ENCODE data around the gene CBX8. TPM values are rescaled to one million over a fixed set of nuclear protein-coding genes. Genes with fewer than 3 reads are reported as not detected.

Gene CBX8
- total RNA-seq, 1 experiment from 2014 or later = 36.6 TPM

GRCh38 chr17:79801156-79802038 lies 4.5 kb upstream of the CBX8 start:
- CTCF ChIA-PET = interaction anchor here (0.6 to 1.7 kb wide), 9 partner anchors 9 to 122 kb away, joined by 3 to 8 read pairs (median 4); partner anchors contain the start of gene CBX4
- H3K36me3 Mint-ChIP-seq (ENCODE audit: insufficient read depth, unreplicated experiment) = peaks cover 22% of the 10 kb centered on the region
- H3K4me1 Mint-ChIP-seq (ENCODE audit: low read depth, unreplicated experiment) = peaks cover 23% of the 10 kb centered on the region
- H3K4me3 ChIP-seq (ENCODE audit: low read depth, low read length) = peak overlapping the region; percentile 60
- POLR2A ChIA-PET = interaction anchor here (0.7 to 1.3 kb wide), 8 partner anchors 9 to 192 kb away, joined by 3 to 7 read pairs (median 4); partner anchors contain the start of gene CBX2
- H3K4me3 Mint-ChIP-seq (ENCODE audit: unreplicated experiment) = peak overlapping the region; percentile 75
- intact Hi-C loops (cut with micrococcal nuclease; ENCODE audit: unreplicated experiment) = loop anchor here (5.0 kb wide), 1 partner anchor 36 kb away; the partner anchor contains the start of gene CBX4
- no peaks in the 10 kb centered on the region for H3K27me3 ChIP-seq (replicated peaks; ENCODE audit: control insufficient read depth, insufficient read depth, low read length)
- peak; percentile 70 to 77 for DNase-seq
- no TSS peak for BruUV-seq (replicated peaks)
- no peaks in the 10 kb centered on the region for H3K27me3 Mint-ChIP-seq (ENCODE audit: insufficient read depth, unreplicated experiment)
- no peaks in the 10 kb centered on the region for H3K36me3 ChIP-seq (ENCODE audit: control insufficient read depth, insufficient read depth, low read length)
- H3K4me1 ChIP-seq = peaks cover 33% of the 10 kb centered on the region
- H3K9me3 Mint-ChIP-seq (ENCODE audit: unreplicated experiment) = no peaks in the 10 kb centered on the region
- peak overlapping the region; percentile 73 for H3K27ac Mint-ChIP-seq (ENCODE audit: unreplicated experiment)
- H3K9me3 ChIP-seq = no peaks in the 10 kb centered on the region
- TF ChIP-seq CTCF (IDR thresholded peaks at IDR 0.05; ENCODE audit: insufficient read depth in 1 of 2, low read depth in 1 of 2, low read length in 1 of 2, severe bottlenecking in 1 of 2, unreplicated experiment in 1 of 2) = peak in 1 of 2 experiments; percentile 7

- Mint-ChIP-seq H3K36me3 (ENCODE audit: insufficient read depth, unreplicated experiment) (peaks cover 28% of the 10 kb centered on the region), H3K9me3 (ENCODE audit: unreplicated experiment) (no peaks in the 10 kb centered on the region), H3K4me3 (ENCODE audit: unreplicated experiment) (peak overlapping the region; percentile 75), H3K27ac (ENCODE audit: unreplicated experiment) (peak overlapping the region; percentile 73), H3K27me3 (ENCODE audit: insufficient read depth, unreplicated experiment) (no peaks in the 10 kb centered on the region), H3K4me1 (ENCODE audit: low read depth, unreplicated experiment) (peaks cover 23% of the 10 kb centered on the region)
- DNase-seq = peak; percentile 65 to 69
- Histone ChIP-seq H3K36me3 (ENCODE audit: control insufficient read depth, insufficient read depth, low read length) (no peaks in the 10 kb centered on the region), H3K4me1 (peaks cover 38% of the 10 kb centered on the region), H3K9me3 (no peaks in the 10 kb centered on the region), H3K27me3 (replicated peaks; ENCODE audit: control insufficient read depth, insufficient read depth, low read length) (no peaks in the 10 kb centered on the region), H3K4me3 (ENCODE audit: low read depth, low read length) (peak overlapping the region; percentile 60)
- ChIA-PET POLR2A (interaction anchor here (1.2 to 1.3 kb wide), 4 partner anchors 10 to 193 kb away, joined by 4 to 7 read pairs (median 6); no protein-coding TSS in a partner anchor), CTCF (interaction anchor here (0.6 to 1.7 kb wide), 7 partner anchors 10 to 78 kb away, joined by 4 to 8 read pairs (median 4); no protein-coding TSS in a partner anchor)
- BruUV-seq (replicated peaks) = no TSS peak
- intact Hi-C loops (cut with micrococcal nuclease; ENCODE audit: unreplicated experiment) = loop anchor here (1.0 to 5.0 kb wide), 2 partner anchors 37 to 54 kb away; partner anchors contain the start of gene CBX4
- peak in 1 of 2 experiments; percentile 0 for TF ChIP-seq CTCF (IDR thresholded peaks at IDR 0.05; ENCODE audit: insufficient read depth in 1 of 2, low read depth in 1 of 2, low read length in 1 of 2, severe bottlenecking in 1 of 2, unreplicated experiment in 1 of 2)
These were observed 3.7 kb upstream of the CBX8 start for GRCh38 chr17:79800325-79801155.

All from Caco-2 (cell line).